HG03565 (cell line): ENCODE measurements around the gene FHOD3.
"Not testable (repeated sequence)": the region's sequence is repeated elsewhere in the genome, so short reads cannot be mapped to it uniquely, and the experiment has no call there.

Experiments
- ATAC-seq: cut with Tn5 transposase; IDR thresholded peaks from one replicate; pipeline ENCODE4 v1.9.1; 2021; ENCODE audit warnings: mild to moderate bottlenecking, moderate library complexity; ENCODE audit not compliant: unreplicated experiment

FHOD3 gene

DNA sequence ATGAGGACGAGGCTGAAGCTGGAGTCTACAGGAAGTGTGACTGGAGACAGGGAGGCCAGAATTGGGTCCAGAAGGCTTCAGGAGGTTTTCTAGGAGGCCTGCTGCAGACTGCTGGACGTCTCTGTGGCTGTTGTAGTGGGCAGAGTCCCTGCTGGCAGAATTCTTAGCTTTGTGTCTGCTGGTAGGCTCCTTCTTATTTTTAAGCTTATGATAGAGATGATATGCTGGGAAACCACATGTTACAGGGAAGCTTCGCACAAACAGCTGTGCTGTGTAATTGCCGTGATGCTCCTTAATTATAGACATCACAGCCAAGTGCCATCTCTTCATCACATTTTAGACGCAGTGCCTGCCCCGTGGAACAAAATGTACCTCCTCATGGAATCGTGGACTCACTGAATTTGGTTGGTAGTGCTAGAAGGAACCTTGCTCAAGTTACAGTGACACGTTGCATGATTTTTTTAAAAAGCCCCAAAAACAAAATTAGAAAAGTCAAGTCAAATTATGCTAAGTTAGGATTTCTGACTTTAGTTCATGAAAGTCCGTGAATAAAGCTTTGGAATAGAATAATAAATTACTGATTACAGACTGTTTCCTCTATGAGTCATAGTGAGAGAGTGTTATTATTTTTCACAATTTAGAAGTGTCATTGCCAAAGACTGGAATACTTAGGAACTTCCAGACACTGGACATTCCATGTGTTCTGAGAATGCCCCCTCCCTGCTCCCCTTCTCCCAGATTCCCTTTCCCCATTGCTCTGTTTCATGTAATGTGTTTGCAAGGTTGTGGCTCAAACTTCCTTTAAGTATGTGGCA lies 144.1 kb downstream of the FHOD3 start:
- no peak for ATAC-seq

DNA sequence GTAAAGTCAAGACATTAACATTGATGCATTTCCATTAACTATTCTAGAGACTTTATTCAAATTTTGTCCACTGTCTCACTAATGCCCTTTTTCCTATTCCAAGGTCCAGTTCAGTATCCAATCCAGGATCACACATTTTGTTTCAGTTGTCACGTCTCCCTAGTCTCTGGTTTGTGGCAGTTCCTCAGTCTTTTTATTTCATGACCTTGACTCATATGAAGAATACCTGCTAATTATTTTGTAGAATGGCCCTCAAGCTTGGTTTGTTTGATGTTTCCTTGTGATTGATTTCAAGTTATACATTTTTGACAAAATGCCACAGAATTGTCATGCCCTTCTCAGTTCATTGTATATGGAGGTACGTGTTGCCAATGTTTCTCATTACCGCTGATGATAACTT lies 145.2 kb downstream of the FHOD3 start:
- ATAC-seq, result no peak

DNA sequence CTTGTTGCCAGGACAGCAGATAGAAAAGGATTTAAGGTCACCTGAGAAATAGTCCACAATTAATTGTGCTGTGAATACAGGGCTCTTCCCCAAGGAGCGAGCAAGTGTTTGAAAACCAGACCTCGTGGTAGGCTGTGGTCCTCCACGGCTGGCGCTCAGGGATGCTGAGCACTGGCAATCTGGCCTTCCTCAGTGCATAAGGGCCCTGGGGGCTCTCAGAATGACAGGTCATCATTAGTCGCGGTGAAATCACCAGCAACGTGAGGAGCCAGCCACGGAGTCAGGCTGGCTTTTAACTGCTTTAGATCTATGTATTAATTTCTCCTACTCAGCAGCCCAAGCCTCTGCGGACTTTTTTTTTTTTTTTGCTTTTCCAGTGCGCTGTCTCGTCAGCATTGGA lies 148.5 kb downstream of the FHOD3 start:
- ATAC-seq, result no peak

DNA sequence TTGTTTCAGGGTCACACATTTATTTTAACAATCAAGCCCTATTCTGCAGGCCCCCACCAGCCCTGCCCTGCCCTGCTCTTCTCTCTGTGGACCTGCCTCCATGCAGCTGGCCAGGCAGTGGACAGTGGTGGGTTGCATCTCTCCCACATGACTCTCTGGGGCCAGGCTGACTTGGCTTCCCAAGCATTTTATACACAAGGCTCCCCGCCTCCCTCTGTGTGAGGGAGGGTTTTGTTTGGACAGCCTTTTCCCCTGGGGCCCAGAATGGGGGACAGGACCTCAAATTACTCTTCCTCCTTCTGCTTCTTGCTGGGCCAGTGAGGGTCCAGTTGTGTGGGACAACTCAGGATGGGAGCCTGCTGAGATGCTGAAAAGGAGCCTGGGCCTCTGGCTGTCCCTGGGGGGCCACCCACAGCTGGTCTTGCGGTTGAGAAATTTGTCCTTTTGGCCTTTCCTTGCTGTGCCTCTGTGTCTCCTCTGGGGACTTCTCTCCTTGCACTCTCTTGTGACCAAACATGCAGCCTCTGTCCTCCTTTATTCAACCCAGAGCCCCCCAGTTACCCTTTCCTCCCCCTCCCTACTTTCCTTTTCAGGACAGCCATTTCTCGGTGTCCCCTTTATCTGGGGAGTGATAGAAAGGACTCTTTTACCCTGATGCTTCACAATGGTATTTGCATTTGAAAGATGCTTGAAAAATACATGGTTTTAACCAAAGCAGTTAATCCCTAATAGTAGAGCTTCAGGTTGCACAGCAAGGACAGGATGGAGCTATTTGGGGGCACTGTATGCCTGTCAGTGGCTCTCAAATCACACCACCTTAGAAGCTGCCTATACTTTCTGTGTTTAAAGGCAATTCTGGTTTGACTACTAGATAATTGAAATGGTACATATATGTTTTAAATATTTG lies 151.1 kb downstream of the FHOD3 start:
- ATAC-seq, result no peak

DNA sequence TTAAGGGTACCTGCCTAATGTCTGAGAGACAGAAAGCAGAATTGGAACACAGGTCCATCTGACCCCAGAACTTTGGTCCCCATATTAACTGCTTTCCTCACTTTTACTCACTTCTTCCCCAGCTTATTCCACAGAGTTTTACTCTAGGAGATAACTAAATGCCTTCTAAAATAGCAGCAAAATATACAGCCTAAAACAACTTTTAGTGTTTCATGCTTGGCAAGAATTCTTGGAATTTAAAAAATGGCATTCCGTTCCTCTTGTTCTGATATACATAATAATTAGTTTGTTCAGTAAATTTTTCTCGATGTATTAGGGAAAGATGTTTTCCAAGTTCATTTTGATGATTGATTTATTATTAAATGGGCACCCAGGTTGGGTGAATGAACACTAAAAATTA lies 151.9 kb downstream of the FHOD3 start:
- no peak for ATAC-seq

DNA sequence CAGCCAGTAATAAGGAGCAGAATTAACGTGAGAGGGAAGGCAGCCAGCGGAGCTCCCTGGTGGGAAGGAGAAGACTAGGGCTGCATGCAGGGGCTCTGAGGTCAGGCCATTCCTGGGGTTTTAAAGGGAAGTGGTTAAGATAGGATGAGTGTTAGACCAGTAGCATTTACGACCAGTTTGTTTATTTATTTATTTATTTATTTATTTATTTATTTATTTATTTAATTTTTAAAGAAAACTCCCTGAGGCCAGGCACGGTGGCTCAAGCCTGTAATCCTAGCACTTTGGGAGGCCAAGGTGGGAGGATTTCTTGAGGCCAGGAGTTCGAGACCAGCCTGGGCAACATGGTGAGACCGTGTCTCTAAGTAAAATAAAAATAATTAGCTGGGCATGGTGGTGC lies 152.8 kb downstream of the FHOD3 start:
- no peak for ATAC-seq

DNA sequence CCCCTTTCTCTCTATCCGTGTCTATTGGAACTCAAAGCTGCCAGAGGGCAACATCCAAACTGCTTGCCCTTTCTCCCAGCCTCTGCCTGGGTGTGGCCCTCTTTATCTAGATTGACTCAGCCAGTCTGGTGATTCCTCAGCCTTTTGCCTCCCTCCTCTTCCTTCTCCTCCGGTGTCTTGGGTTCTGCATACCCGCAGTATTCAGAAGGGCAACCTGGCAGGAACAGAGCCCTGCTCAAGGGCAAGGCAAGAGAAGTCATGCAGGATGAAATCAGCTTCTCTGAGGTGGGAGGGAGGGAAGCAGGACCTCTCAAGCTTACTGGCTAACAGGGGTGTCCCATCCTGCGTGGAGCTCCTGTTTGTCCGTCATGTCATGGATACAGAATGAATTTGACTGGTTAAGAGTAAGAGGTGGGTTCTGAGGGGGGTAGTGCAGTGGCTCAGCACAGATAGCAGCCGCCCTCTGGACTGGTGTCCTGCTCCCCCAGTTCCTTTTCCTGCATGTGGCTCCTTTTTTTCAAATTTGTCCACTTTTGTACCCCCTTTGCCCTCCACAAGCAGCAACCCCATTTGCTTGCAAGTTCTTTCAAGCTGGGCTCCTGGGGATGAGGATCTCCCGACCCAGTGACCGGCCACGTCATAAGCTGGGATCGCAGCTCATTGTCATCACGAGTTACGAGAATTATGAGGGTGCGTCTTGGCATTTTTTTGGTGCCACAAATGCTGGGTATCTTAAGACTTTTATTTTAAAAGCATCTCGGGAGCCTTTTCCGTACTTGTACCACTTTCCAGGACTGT lies 154.1 kb downstream of the FHOD3 start:
- no peak for ATAC-seq

DNA sequence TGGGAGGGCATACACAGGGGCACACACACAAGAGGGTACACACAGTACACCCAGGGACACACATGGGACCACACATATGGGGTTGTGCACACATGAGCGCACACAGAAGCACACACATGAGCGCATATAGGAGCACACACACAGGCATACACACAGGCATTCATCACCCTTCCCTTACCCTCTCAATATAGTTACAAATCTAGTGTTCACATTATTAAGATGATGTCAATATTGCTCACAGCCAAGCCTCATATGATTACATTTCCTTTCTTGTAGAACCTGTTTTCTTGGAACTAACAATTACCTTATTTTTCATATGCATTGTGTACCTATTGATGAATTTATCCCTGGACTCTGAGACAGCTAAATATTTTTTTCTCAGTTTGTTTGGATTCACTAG lies 156.7 kb downstream of the FHOD3 start:
- no peak for ATAC-seq

DNA sequence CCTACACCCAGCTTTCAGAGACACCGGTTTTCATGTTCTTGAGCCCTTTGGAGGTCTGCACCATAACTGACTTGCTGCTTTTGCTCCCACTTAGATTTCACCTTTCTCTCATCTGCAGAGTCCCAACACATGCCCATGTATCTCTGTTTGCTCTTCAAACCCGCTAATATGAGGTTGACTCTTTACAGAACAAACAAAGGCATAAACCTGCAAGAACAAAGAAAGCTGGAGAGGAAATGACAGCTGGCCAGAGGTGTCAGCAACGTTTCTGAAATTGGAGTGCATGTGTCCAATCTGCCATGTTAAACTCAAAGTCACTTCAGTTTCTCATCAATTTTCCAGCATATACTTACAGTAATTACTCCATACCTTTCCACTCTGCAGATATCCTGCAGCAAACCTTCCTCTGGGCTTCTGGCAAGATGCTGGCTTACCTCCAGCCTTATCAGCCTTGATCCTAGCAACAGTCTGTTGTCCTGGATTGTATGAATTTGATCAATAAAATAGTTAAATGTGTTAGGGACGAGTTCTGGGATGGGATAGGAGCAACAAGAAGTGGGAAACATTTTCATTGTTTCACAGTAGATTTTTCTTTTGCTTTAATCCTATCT lies 157.4 kb downstream of the FHOD3 start:
- no peak for ATAC-seq

DNA sequence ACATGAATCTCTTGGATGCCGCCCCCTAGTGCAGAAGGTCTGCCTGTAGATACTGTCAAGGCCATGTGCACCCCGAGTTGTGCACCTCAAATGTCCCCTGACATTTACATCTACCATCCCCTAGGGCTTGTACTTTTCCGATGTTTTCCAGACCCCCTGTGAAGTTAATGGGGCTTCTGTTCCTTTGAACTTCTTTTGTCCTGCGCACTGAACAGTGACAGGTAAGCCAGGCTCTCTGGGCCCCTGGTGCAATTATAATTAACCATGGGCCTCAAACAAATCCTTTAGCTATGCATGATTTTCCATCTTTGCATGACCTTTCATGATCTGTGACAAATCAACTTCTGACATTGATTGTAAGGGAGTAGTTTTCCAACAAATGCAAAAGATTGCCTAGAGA lies 158.4 kb downstream of the FHOD3 start:
- ATAC-seq, result no peak

DNA sequence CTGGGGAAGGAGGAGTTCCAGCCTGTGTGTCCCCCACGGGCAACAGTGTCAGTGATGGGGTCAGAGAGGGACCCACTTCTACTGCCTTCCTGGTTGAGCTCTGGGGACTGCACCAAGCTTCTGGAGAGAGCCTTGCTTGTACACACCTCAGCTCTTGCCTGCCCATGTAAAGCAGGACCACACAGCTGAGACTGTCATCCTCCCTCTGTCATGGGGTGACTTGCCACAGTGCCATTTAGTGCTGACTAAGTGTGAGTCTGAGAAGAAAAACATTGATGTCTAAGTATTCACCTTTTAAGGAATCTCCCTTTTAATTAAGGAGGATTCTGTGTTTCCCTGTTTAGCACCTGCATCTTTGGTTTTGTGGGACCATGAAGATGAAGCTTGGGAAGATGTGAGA lies 159.1 kb downstream of the FHOD3 start:
- ATAC-seq, result no peak

DNA sequence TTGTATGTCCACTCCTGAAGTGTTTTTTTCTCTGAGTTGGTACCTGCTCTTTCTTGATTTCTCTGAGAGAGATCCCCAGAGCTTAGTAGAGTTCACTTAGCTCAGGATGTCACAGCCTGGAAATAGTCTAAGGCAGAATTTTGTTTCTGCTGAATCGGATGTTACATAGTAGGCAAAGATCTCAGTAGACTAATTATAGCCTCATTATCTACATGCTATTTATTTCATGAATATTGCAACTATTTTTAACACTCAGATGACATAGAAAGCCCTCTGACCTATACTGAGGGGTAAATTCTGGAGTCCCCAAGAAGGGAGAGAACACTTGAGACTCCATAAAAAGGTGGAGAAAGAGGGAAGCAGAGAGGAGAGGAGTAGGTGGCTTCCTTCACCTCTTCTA lies 160.2 kb downstream of the FHOD3 start:
- no peak for ATAC-seq

DNA sequence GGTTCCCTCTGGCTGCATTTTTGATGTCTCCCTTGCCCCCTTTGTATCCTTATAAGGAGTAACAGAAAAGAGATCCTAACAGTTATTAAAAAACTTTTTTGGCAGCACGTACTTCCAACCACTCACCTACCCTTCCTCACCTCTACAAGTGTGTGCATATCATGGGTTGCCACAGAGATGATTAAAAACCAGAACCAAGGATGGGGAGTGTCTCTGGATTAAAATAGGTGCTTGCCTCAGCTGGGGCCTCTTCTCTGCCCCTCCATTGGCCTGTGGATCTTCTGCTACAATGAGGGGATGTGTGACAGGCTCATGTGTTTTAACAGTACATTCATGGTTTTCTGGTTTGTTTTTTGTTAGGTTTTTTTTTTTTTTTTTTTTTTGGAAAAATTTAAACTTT lies 160.8 kb downstream of the FHOD3 start:
- no peak for ATAC-seq

DNA sequence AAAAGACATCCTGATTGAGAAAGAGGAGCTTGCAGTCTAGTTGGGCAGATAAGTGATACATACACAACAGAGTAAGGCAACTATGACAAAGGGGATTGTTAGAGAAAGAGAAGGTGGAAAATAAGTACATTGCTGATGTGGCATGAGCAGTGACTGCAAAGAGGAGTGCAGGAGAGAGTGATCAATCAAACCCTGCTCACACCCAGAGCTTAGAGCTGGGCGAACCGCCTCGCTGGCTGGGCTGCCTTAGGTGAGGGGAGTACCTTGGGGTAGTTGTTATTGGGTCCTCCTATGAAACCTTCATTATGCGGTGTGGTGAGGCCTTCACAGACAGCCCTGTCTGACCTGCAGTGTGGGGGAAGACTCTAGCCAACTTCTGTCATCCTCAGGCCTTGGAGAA lies 161.7 kb downstream of the FHOD3 start:
- ATAC-seq, result no peak

DNA sequence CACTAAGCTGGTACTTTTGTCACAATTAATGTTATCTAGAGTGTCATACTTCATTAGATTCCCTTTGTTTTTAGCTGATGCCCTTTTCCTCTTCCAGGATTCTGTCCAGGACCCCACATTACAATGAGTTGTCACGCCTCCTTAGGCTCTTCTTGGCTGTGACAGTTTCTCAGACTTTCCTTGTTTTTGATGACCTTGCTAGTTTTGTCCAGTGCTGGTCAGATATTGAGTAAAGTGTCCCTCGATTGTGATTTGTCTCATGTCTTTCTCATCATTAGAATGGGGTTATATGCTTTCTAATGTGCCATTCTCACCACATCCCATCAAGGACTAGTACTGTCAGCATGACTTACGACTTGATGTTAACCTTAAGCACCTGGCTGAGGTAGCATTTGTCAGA lies 162.3 kb downstream of the FHOD3 start:
- ATAC-seq, result no peak

DNA sequence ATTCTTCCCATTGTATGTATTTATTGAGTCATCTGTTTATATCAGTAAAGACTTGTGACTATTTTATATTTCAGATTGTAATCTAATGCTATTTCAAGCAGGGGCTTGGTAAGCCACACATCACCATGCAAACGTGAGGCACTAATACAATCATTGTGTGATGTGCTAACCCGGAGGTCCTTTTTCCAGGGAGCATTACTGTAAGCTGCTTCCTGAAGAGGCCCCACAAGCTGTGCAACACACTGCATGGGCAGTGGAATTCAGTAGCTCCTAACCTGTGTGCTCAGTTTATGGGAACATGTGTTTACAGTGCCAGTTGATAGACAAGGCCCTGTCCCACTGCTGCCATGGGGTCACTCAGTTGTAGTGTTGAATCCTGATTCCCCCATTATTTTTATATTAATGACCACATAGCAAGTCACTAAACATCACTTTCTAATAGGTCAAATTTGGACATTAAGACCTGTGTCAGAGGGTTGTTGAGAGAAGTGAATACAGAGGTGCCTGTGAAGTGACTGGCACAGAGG lies 162.9 kb downstream of the FHOD3 start:
- ATAC-seq, result no peak

DNA sequence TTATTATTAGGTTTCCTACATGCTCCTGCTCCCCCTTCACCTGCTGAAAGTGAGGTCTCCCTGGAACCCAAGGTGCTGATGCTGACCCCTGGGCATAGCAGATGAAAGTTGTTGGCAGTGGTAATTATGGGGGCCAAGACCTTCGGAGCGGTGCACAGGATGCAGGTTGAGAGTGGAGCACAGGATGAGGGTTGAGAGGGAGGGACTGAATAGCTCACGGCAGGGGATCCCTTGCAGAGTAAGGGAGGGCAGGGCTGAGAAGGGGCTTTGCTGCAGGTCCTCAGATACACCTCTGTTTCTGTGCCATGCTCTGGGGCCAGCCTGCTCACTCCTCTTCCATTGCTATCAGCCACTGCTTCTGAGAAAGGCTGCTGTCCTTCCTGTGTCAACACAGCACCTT lies 163.3 kb downstream of the FHOD3 start:
- ATAC-seq, result no peak

DNA sequence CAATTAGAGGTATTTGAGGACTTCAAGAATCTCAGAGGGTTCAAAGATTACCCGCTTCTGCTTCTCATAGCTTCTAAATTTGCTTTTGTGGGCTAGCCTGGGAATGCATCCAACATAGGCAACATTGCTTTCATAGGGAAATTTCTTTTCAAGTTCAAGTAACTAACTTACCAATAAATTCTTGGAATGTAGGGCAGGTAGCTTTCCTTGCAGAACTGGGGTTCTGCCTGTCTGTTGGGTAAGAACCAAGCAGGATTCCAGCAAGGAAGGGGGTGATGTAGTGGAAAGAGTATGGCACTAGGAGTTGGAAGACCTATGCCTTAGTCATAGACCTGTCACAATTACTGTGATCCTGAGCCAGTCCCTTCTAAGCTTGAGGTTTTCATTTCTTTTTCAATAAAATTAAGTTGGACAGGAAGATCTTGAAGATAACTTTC lies 164.1 kb downstream of the FHOD3 start:
- no peak for ATAC-seq

DNA sequence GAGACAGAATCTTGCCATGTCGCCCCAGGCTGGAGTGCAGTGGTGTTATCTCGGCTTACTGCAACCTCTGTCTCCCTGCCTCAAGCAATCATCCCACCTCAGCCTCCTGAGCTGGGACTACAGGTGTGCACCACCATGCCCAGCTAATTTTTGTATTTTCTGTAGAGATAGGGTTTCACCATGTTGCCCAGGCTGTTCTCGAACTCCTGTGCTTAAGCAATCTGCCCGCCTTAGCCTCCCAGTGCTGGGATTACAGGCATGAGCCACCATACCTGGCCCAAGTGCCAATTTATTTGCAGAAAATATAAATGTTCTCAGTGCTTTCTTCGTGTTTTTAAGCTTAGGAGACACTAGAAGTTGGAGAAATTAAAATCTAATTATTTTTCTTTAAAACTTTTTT lies 166.0 kb downstream of the FHOD3 start:
- ATAC-seq, result not testable (repeated sequence)

DNA sequence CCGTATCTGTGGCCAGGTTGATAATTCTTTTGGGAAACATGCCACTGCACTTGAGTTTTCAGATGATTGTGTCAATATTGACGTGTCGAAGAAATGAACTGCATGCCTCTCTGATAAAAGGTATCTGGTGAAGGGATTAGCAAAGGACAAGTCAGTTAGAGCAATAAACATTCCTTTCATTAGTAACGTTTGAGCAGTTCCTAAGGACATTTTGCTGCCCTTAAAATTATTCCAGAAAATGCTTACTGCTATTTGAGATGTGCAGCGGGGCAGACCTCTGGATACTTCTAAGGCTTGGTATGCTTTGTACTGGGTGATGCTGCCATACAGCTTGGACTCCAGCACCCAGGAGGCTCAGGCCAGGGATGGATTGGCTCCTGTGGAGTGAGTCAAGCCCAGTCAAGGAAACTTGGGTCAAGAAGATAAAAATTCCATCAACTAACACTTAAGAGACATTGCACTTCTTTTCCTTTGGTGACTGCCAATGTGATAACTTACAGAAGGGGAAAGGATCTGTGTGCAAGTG lies 166.7 kb downstream of the FHOD3 start:
- ATAC-seq, result no peak
